HK-2 (cell line): ENCODE measurements around the gene REXO5.
"Not testable (repeated sequence)": the region's sequence is repeated elsewhere in the genome, so short reads cannot be mapped to it uniquely, and the experiment has no call there.

Experiments used
- DNase-seq: peaks from one replicate; pipeline ENCODE4 v3.0.0-alpha.2; 2018; ENCODE audit not compliant: unreplicated experiment

The REXO5 gene

DNA sequence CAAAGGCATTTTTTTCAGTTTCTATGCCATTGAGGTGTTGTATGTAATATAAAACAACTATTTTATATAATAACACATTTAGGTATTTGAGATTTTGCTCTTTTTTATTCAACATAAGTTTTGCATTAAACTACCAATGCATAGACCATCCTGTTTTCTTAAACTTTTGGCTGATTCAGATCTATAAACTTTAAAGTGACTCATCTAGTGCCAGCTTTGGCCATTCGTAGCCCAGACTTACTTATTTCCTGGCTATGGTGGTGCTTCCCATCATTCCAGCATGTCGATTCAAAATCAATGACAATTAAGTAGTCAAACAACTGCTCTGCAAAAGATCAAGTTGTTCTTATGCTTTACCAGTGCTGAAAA is 3.2 kb upstream of the REXO5 start:
- no peak for DNase-seq

GRCh38 chr16:20803561-20804214 is 2.6 kb upstream of the REXO5 start:
- DNase-seq = no peak

GRCh38 chr16:20805684-20806167 is 601 bp upstream of the REXO5 start:
- DNase-seq = not testable (repeated sequence)

GRCh38 chr16:20807862-20808261 is 1.5 kb downstream of the REXO5 start:
- no peak for DNase-seq

DNA sequence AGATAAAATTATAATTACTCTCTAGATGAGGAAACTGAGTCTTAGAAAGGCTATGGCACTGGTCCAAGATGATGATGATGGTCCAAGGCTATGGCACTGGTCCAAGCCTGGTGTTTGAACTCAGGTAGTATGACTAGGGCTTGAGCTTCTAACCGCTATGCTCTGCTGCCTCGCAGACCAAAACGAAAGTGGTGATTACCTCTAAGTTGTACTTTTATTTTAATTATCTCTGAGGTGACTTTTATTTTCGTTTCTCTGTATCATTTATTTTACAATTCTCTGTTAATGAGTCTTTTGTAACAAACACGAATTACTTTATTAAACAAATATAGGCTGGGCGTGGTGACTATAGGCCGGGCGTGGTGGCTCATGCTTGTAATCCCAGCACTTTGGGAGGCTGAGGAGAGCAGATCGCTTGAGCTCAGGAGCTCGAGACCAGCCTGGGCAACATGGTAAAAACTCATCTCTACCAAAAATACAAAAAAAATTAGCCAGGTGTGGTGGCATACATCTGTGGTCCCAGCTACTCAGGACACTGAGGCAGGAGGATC is 5.6 kb downstream of the REXO5 start:
- DNase-seq = no peak

DNA sequence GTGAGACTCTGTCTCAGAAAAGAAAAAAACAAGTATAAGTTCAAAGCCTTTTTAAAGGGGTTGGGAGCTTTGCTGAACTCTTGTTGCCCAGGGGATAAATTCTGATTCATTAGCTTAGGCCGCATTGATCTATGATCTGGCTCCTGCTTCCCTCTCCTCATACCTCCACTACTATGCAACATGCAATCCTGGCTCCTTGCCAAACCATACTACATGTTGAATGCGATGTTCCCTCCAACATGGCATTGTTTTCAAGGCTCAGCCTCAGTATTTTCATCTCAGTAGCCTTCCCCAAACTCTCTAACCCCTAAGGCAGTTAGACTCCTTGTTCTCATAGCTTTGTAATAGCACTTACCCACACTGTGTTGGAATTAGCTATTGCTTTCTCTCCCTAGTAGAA is 6.2 kb downstream of the REXO5 start:
- no peak for DNase-seq

- DNase-seq = no peak
Measured at GRCh38 chr16:20814784-20815183, 8.5 kb downstream of the REXO5 start.

DNA sequence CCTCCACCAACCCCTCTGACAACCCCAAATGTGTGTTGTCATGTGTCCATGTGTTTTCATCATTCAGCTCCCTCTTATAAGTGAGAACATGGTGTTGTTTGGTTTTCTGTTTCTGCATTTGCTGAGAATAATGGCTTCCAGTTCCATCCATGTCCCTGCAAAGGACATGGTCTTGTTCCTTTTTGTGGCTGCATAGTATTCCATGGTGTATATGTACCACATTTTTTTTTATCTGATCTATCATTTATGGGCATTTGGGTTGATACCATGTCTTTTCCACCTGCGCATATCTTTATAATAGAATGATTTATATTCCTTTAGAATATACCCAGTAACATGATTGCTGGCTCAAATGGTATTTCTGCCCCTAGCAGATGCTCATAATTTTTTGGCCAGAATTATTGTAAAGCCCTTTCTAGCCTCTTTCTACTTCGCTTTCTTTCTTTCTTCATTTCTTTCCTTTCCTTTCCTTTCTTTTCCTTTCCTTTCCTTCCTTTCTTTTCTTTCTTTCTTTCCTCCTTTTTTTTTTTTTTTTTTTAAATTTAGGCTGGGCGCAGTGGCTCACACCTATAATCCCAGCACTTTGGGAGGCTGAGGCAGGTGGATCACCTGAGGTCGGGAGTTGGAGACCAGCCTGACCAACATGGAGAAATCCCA is 12.7 kb downstream of the REXO5 start:
- DNase-seq = no peak

GRCh38 chr16:20821682-20822081 is 15.4 kb downstream of the REXO5 start:
- no peak for DNase-seq

- no peak for DNase-seq
Measured at GRCh38 chr16:20822521-20823325, 16.4 kb downstream of the REXO5 start.

GRCh38 chr16:20826039-20826566 is 19.8 kb downstream of the REXO5 start:
- DNase-seq = no peak

GRCh38 chr16:20829536-20829935 is 23.2 kb downstream of the REXO5 start:
- no peak for DNase-seq

DNA sequence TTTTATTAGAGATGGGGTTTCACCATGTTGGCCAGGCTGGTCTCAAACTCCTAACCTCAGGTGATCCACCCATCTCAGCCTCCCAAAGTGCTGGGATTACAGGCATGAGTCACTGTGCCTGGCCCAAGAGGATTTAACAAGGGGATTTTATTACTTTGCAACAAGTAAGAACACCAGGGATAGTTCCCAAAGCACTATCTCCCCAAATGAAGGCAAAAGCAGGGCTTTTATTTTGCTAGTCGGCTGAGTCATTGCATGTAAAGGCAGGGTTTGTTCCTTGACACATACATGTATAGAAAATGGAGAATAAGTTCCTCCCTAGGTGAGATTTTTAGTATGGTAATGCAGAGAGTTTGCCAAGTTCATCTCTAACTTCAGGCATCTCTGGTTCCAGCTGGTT is 24.0 kb downstream of the REXO5 start:
- DNase-seq = no peak

GRCh38 chr16:20833086-20833485 is 26.8 kb downstream of the REXO5 start:
- DNase-seq = no peak

DNA sequence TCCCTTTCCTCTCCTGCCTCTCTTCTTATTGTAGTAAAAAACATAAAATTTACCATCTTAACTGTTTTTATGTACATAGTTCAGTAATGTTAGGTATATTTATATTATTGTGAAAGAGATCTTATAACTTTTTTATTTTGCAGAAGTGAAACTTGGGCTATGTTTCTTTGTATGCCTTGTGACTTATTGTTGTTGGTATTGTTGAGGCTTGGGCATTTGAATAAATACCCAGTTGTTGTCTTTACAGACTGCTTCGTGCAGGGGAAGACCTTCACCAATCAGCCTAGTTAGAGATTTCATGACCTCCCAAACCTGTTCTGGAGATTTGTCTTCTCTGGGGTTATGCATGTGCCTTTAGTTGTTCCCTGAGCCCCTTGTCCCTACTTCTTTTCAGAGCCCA is 31.9 kb downstream of the REXO5 start:
- DNase-seq = no peak

DNA sequence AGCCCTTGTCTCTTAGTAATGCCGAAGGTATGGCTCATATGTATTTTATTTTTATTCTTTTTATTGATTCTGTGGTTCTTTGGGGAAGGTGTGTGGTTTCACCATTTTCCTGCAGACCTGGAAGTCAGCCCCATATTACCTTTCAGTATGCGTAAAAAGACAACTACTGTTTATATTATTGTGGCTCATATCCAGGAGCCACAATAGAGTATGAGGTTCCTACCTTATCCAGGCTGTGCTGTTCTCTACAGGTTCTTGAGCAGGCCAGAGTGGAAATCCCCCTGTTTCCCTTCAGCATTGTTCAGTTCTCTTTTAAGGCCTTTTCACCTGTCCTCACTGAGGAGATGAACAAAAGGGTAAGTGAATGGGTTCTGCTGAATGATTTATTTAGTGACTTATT is 33.2 kb downstream of the REXO5 start:
- no peak for DNase-seq

DNA sequence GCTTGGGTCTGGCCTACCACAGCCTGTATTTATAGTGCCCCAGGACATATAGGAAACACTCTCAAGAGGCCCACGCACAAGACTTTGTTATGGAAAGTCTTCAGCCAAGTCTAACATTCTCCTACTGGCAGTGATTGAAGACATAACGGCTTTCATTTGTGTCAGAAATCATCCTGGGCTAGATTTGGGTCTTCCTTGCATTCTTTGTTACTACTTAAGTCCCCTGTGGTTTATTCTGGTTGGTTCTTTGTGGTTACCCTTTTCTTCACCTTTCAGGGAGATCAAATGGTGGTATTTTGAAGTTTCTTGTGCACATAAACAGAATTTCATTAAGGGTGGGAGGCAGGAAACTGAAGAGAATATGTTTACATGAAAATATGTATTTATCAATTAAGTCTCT is 37.7 kb downstream of the REXO5 start:
- no peak for DNase-seq

DNA sequence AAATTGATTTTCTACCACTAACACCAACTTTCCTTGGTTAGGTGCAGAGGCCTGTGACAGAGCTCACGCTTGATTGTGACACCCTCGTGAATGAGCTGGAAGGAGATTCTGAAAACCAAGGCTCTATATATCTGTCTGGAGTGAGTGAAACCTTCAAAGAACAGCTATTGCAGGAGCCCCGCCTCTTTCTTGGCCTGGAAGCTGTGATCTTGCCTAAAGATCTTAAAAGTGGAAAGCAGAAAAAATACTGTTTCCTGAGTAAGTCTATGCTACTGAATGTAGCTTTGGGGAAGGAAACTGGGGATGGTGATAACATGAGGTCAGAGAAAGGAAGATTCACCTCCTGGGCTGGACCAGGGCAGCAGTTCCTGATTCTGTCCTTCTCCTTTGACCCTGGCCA is 38.3 kb downstream of the REXO5 start:
- DNase-seq = no peak

GRCh38 chr16:20846030-20846429 is 39.7 kb downstream of the REXO5 start:
- no peak for DNase-seq

- DNase-seq = no peak
Measured at GRCh38 chr16:20846551-20846950, 40.2 kb downstream of the REXO5 start.

GRCh38 chr16:20847550-20847949 is 41.2 kb downstream of the REXO5 start:
- DNase-seq = no peak
